Measurements from ENCODE around the gene DLL1.
"Not testable (repeated sequence)": the region's sequence is repeated elsewhere in the genome, so short reads cannot be mapped to it uniquely, and the experiment has no call there.

DLL1 gene, protein sequence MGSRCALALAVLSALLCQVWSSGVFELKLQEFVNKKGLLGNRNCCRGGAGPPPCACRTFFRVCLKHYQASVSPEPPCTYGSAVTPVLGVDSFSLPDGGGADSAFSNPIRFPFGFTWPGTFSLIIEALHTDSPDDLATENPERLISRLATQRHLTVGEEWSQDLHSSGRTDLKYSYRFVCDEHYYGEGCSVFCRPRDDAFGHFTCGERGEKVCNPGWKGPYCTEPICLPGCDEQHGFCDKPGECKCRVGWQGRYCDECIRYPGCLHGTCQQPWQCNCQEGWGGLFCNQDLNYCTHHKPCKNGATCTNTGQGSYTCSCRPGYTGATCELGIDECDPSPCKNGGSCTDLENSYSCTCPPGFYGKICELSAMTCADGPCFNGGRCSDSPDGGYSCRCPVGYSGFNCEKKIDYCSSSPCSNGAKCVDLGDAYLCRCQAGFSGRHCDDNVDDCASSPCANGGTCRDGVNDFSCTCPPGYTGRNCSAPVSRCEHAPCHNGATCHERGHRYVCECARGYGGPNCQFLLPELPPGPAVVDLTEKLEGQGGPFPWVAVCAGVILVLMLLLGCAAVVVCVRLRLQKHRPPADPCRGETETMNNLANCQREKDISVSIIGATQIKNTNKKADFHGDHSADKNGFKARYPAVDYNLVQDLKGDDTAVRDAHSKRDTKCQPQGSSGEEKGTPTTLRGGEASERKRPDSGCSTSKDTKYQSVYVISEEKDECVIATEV
- total RNA-seq: 0.26 to 14.9 (median 2.3) reads per million in 17 experiments

DNA sequence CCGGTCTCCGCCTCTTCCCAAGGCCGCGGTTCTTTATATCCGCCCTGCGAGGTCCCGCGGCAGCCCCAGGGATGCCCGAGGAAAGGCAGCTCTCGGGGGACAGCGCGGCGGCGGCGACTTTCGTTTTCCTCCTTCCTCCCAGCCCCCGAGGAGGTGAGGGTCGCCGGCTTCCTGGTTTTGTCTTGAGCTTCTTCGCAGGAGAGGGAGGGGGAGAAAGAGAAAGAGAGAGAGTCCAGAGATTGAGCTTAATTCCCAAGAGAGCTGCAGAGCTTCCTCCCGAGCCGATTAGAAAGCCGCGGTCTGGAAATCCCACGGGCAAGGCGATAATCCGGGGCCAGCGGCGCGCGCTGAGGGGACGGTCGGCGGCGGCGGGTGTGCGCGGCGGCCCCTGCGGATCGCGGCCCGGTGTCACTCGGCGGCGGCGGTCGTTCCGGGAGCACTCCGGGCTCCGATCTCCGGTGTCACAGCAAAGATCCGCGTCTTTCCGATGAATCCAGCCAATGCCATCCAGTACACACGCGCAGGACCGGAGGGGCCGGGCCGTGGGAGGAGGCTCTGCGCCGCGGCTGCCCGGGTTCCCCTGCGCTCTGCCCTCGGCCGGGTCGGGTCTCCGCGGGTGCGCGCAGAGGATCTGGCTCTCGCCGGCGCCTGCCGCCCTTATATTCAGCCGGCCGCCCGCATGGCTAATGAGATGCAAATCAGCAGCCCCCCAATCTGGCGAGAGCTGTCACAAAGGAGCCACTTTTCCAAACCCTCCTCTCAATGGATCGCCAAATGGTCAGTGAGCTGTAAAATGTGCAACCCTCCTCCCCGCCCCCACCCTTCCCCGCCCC, at the start of gene DLL1:
TSS of gene DLL1 (minus strand) at position 783 of the 833 bp plus-strand sequence. CDS start 939 bp downstream, outside the sequence.
- peak; percentile 39 to 76 (median 57) for DNase-seq

- DNase-seq: not testable (repeated sequence)
These were observed 44.3 kb upstream of the DLL1 start for GRCh38 chr6:170335199-170335598.

DNA sequence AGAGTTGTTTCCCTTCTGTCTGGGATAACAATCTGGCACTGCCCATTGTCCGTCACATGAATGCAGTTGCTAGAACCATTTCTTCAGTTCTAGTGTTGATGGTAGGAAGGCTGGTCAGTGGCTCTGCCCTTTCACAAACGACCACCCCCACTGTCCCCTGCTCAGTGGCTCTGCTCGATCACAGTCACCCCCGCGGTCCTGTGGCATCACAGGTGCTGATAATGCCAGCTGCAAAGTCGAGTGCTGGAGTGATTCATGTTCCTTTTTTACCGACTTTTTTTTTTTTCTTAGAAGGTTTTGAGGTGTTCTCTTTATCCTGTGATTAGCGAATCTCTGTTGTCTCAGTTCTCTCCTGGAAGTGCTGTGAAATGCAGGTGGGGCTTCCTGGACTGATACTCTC, 38.4 kb upstream of the DLL1 start:
- no peak for DNase-seq

- DNase-seq: no peak
These were observed 26.8 kb upstream of the DLL1 start for GRCh38 chr6:170317718-170318117.

- no peak for DNase-seq
These were observed 26.2 kb upstream of the DLL1 start for GRCh38 chr6:170317076-170317475.

DNA sequence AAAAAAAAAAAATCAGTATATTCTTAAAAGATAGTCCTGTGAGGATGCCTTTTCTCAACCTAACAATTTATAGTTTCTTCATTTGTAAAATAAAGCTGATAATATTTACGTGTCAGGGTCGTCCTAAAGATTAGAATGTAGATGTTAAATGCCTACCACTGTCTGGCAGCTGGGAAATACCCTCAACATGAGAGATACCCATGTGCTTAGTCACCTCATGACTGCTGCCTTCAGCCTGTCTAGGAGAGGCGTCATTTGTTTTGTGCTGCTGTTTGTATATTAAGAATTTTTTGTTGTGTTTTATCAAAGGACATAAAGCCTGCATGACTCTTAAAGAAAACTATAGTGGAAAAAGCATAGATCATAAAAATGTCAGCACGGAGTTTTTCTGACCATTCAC, 25.2 kb upstream of the DLL1 start:
- no peak for DNase-seq

GRCh38 chr6:170314983-170315382, 24.1 kb upstream of the DLL1 start:
- DNase-seq: no peak

DNA sequence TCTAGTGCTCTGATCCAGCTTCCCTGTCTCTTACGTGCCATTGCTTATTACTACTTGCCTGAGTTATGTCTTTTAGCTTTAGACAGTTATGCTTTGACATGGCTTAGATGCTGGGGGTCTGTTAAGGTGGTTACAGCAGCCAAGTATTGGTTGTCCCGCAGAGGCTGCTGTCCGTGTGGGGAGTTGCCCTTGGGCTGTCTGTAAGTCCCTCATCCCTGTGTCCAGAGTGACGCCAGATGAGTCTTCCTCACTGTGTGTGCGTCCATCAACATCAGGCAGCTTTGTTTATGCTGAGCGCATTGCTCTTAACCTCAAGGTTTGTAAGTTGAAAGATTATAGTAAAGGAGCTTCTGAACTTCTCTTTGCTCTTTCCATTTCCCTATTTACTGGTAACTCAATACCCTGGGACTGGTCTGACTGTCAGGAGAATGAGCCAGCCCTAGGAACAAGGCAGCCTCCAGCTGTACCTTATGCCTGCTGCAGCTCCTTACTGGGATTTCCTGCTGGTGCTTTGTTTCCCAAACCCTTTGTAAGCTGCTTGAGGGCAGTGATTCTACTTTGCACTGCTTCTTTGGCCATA, 22.9 kb upstream of the DLL1 start:
- DNase-seq: no peak

GRCh38 chr6:170312876-170313275, 22.0 kb upstream of the DLL1 start:
- no peak for DNase-seq

GRCh38 chr6:170311696-170312095, 20.8 kb upstream of the DLL1 start:
- no peak for DNase-seq

DNA sequence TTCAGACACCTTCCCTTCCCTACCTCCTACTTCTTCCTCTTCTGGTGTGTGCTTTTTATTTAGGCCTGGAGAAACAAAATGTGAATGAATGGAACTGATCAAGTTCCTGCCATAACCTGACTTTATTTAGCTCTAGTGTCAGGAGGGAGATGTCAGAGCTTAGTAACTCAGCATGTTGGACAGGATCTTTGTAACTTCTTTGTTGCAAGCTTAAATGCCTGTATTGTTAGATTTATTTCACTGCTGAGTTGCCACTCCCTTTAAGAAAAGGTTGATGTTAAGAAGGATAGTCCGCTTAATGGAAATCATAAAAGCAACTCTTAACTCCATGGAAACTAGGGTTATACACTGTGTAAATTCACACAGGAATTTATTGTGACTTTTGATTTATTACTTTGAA, 17.9 kb upstream of the DLL1 start:
- peak in 1 of 4 experiments; percentile 10 for DNase-seq

DNA sequence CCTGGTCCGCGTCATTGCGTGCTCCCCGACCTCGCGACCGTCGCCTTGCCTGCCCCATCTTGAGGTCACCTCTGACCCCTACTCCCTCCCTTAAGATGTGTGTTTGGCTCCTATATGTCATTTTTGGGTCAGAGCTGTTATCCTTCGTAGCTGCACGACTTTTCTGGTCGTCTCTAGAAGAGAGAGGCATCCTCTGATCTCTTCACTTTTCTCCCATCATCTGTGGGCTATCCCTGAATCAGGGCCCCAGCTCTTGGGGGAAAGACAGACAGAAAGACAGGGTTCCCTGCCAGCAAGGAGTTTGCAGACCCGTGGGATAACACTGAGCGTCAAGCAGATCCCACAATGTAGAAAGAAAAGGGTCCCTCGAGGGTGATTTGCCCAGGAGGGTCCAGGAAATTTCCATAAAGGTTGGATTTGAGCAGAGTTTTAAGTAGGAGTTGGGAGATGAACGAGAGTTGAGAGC, 16.2 kb upstream of the DLL1 start:
- DNase-seq: no peak

- peak; percentile 98 to 99 (median 99) for DNase-seq
These were observed 15.6 kb upstream of the DLL1 start, which contains the start of gene FAM120B for GRCh38 chr6:170306324-170307079. Gene FAM120B (plus strand): TSS chr6:170306758. CDS start chr6:170317391, 10,633 bp downstream.

DNA sequence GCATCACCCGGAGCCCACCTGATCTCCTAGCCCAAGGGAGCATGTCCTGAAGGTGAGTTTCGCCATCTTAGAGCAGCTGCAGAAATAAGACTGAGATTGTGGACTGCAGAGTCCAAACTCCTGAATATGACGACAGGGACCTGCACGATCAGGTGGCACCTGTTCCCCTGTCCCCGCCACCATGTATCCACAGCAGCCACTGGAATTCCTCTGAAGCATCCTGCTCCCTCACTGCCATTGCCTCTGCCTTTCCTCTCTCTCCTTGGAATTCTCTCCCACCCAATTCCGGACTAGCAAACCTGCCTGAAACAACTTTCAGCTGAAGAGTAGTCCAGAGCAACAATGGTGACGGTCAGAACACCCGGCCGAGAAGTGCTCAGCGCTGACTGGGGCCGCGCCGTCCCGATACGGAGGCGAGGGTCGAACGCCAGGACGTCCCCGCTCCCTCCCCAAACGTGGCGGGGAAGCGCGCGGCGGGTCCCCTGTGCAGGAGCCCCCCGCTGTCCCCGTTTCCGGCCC, 15.0 kb upstream of the DLL1 start:
- DNase-seq: no peak

DNA sequence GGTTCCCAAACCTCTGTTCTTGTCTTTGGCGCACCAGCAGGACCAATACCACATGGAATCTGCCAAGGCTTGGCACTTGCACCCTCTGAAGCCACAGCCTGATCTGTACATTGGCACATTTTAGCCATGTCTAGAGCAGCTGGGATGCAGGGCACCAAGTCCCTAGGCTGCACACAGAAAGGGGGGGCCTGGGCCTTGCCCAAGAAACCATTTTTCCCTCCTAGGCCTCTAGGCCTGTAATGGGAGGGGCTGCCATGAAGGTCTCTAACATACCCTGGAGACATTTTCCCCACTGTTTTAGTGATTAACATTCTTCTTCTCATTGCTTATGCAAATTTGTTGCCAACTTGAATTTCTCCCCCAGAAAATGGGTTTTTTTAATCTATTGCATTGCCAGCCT, 10.3 kb upstream of the DLL1 start:
- DNase-seq: no peak

DNA sequence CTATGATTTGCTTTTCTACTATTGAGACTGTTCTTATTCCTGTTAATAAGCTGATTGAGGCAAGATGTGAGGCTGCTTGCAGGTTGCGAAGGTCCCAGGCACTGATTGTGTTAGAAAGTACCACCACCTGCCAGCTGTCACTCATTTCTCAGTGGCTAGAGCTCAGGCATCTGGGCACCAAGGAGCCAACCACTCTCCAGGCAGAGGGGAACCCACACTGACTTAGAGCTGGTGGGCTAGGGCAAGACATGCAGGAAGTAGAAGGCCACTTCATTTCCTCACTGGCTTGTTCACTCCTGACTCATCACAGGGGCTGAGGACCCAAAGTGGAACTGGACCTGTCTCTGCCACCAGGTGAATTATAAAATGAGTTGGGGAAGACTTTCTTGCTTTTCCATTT, 7.8 kb upstream of the DLL1 start:
- no peak for DNase-seq

GRCh38 chr6:170297576-170298330, 6.9 kb upstream of the DLL1 start:
- no peak for DNase-seq

DNA sequence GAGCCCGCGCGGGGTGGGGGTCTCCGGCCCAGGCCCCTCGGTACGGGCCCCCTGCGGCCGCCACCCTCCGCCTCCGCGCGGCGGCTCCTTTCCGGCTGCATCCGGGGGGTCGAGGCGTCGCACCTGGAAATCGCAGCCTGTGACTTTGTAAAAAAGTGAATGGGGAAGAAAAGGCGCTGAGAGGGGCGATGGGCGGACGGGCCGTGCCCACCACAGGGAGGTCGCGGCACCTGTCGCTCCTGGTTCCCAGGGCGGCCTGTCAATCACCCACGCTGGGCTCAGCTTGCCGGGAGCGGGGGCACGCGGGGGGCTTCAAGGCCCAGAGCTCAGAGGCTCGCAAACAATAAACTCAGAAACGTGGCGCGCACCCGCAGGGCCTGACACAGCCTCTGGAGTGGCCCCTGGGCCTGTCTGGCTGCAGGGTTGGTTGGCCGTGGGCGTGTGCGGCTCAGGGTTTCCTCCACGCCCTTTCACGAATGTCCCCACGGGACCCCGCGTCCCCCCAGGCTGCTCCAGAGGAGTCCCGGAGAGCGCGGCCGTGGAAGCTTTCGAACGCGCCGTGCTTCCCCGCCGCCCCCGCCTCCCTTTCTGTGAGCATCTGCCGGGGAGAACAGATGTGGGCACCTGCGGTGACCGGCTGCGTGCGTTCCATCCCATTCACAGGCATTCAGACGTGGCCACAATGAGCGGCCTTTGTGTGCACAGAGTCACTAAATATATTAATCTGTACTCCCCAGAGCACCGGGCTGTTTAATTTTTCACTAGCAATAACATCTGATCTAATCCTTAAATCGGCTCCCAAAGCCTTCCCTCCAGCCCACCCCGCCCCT, 6.1 kb upstream of the DLL1 start:
- DNase-seq: peak in 1 of 4 experiments; percentile 16

- no peak for DNase-seq
These were observed 5.5 kb upstream of the DLL1 start for GRCh38 chr6:170296423-170296745.

Data from suppressor macrophage (primary cell).